CD4-positive, alpha-beta T cell treated with Interleukin-4 for 4 hours (primary cell): ENCODE measurements around the gene THOP1.
A peak's percentile ranks its signal among the peaks of the same experiment; 100 is the strongest.

Experiments used
- DNase-seq: peaks from one replicate; pipeline ENCODE4 v3.0.0-alpha.2; 2020

THOP1 gene

GRCh38 chr19:2785244-2785997 lies at the start of gene THOP1:
Gene THOP1 (plus strand): TSS chr19:2785503. CDS start chr19:2785663, 160 bp downstream.
- peak; percentile 97 for DNase-seq

DNA sequence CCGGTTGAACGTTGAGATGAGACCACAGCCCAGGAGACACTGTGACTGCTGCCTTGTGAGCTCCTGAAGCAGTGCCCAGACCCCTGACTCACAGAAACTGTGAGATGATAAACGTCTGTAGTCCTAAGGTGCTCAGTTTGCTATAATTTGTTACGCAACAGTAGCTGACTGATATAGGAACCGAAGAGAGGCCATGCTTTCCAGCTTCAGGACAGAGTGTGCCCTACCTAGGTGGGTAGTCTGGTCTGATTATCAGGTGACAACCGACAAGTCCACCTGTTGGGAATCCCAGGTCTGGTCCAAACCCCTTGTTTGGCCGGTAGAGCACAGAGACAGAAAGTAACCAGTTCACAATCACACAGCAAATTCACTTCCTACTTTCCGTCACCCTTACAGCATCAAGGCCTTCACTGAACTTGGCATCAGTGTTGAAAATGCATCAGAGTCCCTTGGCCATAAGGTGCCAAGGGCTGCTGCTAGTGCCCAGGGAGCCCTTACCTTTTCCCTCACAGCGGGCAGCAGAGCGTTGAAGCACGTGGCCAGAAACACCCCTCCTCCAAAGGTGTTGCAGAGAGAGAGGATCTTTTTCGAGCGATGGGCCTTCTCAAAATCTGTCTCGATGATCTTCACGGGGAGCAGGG lies 48.6 kb upstream of the THOP1 start:
- DNase-seq, result no peak

DNA sequence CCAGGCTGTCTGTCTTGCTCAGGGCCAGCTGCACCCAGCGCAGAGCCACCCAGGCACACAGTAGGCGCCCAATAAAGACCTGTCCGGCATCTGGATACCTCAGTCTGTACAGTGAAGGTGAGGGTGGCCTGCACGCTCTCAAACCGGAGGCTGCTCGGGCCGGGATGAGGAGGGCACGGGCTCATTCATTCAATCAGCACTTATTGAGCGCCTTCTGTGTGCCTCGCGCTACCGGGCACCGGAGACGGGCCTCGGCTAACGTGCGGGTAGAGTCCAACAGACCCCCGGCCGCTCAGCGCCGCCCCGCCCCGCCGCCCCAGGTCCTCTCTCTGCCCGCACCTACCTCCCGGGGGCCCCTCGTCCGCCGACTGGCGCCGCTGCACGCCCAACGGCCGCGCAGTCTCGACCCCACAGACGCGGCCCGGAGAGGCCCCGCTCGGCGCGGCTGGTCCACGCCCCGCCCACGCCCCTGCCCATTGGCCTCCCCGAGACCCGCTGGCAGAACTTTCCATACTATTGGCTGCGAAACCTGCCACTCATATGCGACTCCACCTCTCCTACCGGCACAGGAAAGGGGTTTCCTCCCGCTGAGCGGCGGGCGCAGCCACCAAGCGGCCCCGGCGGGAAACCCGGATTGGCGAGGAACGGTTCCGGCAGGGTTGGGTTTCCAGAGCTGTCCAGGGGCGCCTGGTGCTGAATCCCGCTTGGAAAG lies 45.5 kb upstream of the THOP1 start, which contains the start of gene SLC39A3:
SLC39A3 (minus strand) TSS at position 416 of the 712 bp plus-strand sequence. CDS start 2,760 bp downstream, outside the sequence.
- DNase-seq, result peak; percentile 99

DNA sequence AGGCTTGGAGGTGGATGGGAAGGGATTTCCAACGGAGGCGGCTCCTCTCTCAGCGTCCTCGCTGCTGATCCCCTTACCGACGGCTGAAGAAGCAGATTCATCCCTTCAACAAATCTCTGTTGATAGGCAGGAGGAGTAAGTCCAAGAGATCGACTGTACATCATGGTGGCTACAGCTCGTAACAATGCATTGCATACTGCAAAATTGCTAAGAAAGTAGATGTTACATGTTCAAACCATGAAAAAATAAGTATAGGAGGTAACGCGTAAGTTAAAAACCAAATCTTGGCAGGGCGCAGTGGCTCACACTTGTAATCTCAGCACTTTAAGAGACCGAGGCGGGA lies 45.0 kb upstream of the THOP1 start:
- DNase-seq, result no peak

DNA sequence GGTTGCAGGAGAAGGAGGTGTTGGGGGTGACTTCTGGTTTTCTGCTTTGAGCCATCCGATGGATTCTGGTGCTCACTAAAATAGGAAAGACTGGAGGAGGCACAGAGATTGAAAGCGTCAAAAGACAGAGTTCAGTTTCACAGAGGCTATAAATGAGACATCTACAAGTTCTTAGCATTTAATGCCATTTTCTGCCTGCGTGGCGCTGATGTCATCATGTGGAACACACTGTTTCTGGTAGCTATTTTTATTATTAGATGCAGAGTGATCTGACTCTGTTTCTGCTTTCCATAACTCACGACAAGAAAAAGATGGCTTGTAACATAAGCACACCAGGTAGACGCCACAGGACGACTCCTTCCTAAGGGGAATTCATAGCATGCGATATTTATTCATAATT lies 42.2 kb upstream of the THOP1 start:
- DNase-seq, result no peak

GRCh38 chr19:2744113-2744512 lies 41.2 kb upstream of the THOP1 start:
- no peak for DNase-seq

- no peak for DNase-seq
Observed at GRCh38 chr19:2747349-2747748, 38.0 kb upstream of the THOP1 start.

DNA sequence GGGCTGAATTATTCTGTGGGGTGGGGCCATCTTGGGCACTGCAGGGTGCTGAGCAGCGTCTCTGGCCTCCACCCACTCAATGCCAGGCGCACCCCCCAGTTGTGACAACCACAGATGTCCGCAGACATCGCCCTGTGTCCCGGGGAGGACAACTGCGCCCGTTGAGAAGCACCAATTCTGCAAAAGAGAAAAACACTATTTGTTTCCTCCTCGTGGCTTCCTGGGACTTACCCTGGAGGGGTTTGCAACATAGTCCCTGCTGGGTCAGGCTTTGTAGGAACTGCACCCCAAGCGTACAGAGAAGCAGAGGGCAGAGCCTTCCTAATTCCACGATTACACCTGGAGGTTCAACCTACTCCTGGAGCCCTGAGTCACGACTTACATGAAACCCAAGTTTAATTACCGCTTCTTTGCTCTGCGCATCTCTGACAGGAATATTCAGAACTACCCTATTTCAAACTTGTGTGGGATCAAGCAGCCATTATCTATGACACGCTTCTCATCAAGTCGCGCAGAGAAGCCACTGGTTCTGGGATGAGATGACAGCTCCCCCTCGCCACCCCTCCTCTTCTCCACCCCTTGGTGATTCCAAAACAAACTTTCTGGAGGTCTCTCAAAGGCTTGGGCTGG lies 34.4 kb upstream of the THOP1 start:
- DNase-seq, result no peak

DNA sequence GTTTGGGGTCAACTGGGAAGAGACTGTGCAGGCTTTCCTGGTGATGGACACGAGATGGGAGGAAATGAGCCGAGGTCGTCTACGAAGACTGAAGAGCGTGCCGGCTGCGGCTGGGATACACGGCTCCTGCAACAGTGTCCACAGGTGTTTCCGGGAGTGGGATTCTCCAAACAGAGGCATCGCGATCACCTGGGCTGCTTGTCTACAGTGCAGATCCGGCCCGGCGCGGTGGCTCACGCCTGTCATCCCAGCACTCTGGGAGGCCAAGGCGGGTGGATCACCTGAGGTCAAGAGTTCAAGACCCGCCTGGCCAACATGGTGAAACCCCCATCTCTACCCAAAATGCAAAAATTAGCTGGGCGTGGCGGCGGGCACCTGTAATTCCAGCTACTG lies 33.9 kb upstream of the THOP1 start:
- no peak for DNase-seq

GRCh38 chr19:2754659-2755447 lies 30.4 kb upstream of the THOP1 start:
- no peak for DNase-seq

DNA sequence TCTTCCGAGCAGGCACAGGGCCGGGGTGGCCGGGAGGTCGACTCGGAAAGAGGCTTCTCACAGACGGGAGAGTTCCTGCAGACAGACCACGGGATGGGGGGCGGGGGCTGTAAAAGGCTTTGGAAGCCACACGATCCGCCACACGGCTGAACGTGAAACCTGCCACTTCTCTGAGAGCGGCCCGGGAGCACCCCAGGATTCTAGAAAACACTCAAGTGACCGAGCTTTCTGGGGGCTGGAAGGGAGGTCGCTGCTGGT lies 29.9 kb upstream of the THOP1 start:
- no peak for DNase-seq

DNA sequence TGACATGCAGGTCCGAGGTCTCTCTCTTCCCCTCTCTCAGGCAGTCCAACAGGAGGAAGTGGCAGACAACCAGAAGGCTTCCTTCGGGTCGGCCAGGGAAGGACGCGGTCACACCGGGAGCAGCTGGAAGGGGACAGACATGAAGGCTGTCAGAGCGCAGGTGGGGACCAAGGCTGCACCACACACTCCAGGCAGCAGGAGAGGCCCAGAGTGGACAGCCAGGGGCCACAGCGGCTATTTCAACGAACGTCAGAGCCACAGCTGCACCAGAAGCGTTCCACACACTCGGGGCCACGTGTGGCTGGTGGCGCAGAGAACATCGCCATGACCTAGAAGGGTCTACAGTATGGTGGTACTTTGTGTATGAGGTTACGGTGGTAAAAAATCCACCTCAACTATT lies 29.5 kb upstream of the THOP1 start:
- no peak for DNase-seq

- no peak for DNase-seq
Observed at GRCh38 chr19:2756477-2756876, 28.8 kb upstream of the THOP1 start.

GRCh38 chr19:2756921-2757881 lies 28.1 kb upstream of the THOP1 start:
- DNase-seq, result no peak

DNA sequence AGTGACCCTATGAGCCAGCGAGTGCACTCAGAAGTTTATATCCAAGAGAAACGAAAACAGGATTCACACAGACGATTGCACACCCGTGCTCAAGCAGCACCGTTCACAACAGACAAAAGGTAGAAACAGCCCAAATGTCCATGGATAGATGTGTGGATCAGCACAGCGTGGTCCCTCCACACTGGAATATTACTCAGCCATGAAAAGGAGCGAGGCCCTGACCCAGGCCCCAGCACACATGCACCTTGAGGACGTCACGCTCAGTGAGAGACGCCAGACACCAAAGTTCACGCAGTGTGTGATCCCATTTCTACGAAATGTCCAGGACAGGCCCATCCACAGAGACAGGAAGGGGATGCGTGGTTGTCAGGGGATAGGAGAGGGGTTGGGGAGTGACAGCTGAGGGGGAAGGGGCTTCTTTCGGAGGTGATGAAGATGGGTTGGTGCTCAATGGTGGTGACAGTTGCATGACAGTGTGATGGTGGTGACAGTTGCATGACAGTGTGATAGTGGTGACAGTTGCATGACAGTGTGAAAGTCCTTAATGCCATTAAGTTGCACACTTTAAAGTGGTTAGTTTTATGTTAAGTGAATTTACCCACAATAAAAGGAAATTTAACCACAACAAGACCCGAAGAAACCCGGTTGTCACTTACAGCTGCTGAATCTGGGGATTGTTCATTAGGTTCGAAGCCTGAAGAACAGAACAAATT lies 26.5 kb upstream of the THOP1 start:
- no peak for DNase-seq

- DNase-seq, result no peak
Observed at GRCh38 chr19:2759362-2759761, 25.9 kb upstream of the THOP1 start.

GRCh38 chr19:2759965-2760364 lies 25.3 kb upstream of the THOP1 start:
- no peak for DNase-seq

- DNase-seq, result no peak
Observed at GRCh38 chr19:2761309-2761677, 24.0 kb upstream of the THOP1 start.

- no peak for DNase-seq
Observed at GRCh38 chr19:2761876-2762782, 23.2 kb upstream of the THOP1 start.
